Ovary (tissue), 3 donors: ENCODE measurements around the gene TOR1A.

Experiments
- POLR2A ChIP-seq: fragments of 450-650 bp; IDR thresholded peaks from one replicate; pipeline ENCODE4 v1.6.1; 2017; ENCODE audit warnings: antibody characterized with exemption, mild to moderate bottlenecking, moderate library complexity
- TF ChIP-seq, protein P1 (sequence below), 3 donors: fragments of 450-650 bp in 2 of 3; fragments of 200-600 bp in 1 of 3; IDR thresholded peaks; one replicate each; pipeline versions ENCODE4 v1.5.1 to v1.8.0; 2016 to 2022; ENCODE audit warnings: antibody characterized with exemption in 3 of 3, mild to moderate bottlenecking in 1 of 3
- donor health status: DM: no; HTN: no; CAD: no.

DNA sequence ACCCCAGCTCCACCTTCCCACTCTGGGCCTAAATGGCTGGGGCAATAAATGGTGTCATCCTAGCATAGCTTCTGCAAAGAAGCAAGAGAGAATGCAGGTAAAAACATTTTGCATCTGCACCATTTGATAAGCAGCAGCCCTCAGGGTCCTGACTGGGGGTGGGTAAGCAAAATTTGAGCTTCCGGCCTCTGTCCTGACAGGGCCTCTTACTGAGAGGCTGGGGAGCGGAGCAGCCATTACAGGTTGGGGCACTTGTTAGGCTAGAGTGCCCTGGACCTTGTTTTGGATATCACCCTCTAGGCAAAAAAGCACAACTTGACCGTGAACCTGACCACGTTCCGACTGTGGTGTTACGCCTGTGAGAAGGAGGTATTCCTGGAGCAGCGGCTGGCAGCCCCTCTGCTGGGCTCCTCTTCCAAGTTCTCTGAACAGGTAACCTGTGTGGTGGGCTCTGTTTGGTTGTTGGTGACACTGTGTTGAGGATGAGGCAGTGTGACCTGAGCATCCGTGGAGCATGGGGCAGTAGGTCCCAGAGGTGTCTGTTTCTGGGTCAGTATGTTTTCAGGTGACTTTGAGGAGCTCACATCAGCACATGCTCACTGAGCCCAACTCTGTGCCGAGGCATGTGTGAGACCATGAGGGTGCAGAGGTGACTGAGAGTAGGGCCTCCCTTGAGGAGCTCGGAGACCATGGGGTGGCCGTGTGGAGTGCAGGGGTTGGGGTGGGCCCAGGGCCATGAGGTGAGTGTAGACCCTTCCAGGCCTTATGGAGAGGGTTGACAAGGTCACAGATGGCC, 34.4 kb upstream of the TOR1A start:
- TF ChIP-seq POLR2A = no peak
- TF ChIP-seq, protein P1, sequence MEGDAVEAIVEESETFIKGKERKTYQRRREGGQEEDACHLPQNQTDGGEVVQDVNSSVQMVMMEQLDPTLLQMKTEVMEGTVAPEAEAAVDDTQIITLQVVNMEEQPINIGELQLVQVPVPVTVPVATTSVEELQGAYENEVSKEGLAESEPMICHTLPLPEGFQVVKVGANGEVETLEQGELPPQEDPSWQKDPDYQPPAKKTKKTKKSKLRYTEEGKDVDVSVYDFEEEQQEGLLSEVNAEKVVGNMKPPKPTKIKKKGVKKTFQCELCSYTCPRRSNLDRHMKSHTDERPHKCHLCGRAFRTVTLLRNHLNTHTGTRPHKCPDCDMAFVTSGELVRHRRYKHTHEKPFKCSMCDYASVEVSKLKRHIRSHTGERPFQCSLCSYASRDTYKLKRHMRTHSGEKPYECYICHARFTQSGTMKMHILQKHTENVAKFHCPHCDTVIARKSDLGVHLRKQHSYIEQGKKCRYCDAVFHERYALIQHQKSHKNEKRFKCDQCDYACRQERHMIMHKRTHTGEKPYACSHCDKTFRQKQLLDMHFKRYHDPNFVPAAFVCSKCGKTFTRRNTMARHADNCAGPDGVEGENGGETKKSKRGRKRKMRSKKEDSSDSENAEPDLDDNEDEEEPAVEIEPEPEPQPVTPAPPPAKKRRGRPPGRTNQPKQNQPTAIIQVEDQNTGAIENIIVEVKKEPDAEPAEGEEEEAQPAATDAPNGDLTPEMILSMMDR (IDR thresholded peaks at IDR 0.05) = no peak
